Fibroblast of the aortic adventitia (primary cell): ENCODE data around the gene ZG16. TPM values are rescaled to one million over a fixed set of nuclear protein-coding genes. Genes with fewer than 3 reads are reported as not detected.

Experiments used
- DNase-seq: peaks from one replicate; pipeline ENCODE4 v3.0.0-alpha.2; 2010; ENCODE audit warnings: low read depth
- H3K4me3 ChIP-seq: 2 replicates; pipeline ENCODE4 v1.5.1; 2011; ENCODE audit warnings: low read depth, mild to moderate bottlenecking, control low read depth, low read length, moderate library complexity
- total RNA-seq: library from RNA; depleted of rRNA; stranded (reverse); fragments of >200 nt; gene quantifications from 2 replicates; pipeline ENCODE4 v1.2.3, GENCODE V29; 2012; ENCODE audit warnings: low replicate concordance
- TF ChIP-seq, protein P1 (sequence below): IDR thresholded peaks from 2 replicates; pipeline ENCODE4 v1.5.1; 2011; ENCODE audit warnings: mild to moderate bottlenecking, low read length, control low read depth, inconsistent platforms; ENCODE audit not compliant: insufficient read depth

ZG16 gene
- total RNA-seq, 1 donor, result not detected

DNA sequence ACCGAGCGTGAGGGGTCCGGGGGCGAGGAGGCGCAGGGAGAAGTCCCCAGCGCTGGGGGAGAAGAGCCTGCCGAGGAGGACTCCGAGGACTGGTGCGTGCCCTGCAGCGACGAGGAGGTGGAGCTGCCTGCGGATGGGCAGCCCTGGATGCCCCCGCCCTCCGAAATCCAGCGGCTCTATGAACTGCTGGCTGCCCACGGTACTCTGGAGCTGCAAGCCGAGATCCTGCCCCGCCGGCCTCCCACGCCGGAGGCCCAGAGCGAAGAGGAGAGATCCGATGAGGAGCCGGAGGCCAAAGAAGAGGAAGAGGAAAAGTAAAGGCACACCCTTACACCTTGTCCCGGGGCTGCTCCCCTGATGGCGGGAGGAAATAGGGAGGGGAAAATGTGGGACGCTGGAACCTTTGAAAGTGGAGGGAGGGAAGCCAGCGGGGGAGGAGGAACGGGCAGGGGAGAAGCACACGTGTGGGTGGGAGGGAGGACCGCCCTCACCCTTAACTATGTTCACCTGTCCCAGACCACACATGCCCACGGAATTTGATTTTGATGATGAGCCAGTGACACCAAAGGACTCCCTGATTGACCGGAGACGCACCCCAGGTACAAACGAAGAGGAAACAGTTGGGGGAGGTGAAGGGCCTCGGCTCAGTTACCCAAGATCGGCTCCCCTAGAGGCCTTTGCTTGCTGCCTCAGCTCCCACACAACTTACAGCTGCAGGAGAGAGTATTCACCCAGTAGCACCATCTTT is 38.8 kb downstream of the ZG16 start:
- peak overlapping the region; percentile 86 for H3K4me3 ChIP-seq
- DNase-seq, result peak; percentile 58
- TF ChIP-seq, protein P1, sequence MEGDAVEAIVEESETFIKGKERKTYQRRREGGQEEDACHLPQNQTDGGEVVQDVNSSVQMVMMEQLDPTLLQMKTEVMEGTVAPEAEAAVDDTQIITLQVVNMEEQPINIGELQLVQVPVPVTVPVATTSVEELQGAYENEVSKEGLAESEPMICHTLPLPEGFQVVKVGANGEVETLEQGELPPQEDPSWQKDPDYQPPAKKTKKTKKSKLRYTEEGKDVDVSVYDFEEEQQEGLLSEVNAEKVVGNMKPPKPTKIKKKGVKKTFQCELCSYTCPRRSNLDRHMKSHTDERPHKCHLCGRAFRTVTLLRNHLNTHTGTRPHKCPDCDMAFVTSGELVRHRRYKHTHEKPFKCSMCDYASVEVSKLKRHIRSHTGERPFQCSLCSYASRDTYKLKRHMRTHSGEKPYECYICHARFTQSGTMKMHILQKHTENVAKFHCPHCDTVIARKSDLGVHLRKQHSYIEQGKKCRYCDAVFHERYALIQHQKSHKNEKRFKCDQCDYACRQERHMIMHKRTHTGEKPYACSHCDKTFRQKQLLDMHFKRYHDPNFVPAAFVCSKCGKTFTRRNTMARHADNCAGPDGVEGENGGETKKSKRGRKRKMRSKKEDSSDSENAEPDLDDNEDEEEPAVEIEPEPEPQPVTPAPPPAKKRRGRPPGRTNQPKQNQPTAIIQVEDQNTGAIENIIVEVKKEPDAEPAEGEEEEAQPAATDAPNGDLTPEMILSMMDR, result peak; percentile 40

DNA sequence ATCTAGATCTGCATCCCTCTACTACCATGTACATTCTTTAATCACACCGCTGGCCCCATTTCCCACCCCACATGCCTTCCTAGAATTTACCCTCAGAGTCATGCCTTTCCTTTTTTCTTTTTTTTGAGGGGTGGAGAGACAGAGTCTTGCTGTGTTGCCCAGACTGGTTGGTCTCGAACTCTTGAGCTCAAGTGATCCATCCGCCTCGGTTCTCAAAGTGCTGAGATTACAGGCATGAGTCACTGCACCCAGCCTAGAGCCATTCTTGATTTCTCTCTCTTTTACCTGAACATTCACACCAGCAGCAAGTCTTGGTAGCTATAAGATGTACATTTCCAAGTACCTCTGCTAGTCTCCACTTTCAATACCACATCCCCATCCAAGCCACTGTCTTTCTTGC is 40.0 kb downstream of the ZG16 start:
- no peak overlapping the region for H3K4me3 ChIP-seq
- no peak for DNase-seq
- TF ChIP-seq, protein P1, result no peak

DNA sequence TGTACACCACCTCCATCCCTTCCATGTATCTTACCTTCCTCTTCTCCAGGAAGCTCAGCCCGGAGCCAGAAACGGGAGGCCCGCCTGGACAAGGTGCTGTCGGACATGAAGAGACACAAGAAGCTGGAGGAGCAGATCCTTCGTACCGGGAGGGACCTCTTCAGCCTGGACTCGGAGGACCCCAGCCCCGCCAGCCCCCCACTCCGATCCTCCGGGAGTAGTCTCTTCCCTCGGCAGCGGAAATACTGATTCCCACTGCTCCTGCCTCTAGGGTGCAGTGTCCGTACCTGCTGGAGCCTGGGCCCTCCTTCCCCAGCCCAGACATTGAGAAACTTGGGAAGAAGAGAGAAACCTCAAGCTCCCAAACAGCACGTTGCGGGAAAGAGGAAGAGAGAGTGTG is 41.5 kb downstream of the ZG16 start:
- TF ChIP-seq, protein P1, result peak; percentile 21
- H3K4me3 ChIP-seq, result peak overlapping the region; percentile 81
- no peak for DNase-seq

DNA sequence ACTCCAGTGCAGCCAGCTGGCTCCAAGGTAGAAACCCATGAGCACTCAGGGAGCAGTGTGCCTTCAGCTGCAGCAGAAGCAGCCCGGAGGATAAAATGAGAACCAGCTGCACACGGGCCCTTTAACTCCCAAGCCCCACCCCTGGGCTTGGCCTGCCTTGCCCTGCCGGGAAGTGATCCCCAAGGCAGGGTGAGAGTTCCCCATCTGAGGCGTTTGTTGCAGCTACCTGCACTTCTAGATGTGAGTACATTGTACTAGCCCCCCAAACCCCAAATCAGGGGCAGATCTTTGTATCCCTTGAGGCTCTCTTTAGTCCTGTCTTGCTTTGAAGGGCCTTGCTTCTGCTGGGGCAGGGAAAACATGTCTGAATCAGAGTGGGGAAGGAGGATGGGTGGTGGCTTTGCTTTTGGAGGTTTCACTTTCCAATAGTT is 42.2 kb downstream of the ZG16 start, which contains the start of gene MVP:
Gene MVP (plus strand): TSS at position 192 of the 431 bp plus-strand sequence. CDS start 10,088 bp downstream, outside the sequence.
- peak; percentile 75 for DNase-seq
- peak within 1 kb of the TSS; percentile 81 for H3K4me3 ChIP-seq
- TF ChIP-seq, protein P1, result no peak

DNA sequence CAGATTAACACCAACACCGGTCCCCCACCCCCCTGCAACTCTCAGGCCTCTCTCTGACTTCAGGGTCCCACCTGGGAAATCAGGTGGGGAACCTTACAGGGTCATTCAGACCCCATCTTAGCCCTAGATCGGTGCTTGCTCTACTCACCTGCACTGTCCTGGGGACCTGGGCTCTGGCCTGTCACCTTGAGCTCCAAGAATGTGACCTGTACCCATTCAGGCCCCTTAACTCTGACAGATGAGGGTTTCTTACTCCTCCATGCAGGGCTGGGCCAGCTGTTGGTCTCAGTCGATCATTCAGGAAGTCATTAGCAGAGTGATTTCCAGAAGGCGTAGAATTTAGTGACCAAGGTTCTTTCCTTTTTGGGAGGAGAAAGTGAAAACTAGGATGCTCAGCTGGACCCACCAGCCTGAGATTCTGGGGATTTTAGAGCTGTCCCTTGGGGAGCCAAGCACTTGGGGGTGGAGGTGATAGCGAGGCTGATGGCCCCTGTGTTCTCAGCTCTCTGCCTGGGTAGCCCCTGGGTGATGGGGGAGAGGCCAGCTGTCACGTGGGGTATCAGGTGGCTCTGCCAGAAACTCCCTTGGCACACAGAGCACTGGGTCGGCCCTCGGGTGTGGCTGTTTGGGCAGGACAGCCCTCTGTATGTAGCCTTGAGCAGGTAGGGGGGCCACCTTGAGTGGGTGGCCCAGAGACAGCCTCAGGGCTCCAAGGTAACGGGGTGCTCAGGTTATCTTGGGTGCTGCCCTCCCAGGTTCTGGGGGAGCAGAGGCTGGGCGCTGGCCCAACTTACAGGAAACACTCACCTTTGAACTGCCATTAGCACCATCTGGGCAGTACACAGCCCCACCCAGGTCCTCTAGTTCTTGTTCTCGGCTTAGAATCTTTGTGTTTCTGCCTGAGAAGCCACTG is 42.9 kb downstream of the ZG16 start:
- peak; percentile 66 for DNase-seq
- TF ChIP-seq, protein P1, result no peak

DNA sequence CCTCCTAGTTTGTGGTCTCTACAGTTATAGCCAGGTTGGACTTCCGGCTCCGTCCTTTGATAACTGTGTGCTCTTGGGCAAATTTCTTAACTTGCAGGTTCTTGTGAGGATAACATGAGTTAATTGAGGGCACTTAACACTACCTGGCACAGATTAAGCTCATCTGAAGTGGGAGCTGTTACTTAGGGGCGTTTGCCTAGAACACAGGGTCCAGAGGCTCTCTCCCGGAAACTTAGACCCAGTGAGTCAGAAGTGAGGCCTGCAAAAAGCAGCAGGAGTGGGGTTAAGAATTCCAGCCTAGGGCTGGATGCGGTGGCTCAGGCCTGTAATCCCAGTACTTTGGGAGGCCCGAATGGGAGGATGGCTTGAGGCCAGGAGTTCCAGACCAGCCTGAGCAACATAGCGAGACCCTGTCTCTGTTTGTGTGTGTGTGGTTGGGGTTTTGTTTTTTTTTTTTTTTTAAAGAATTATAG is 43.6 kb downstream of the ZG16 start:
- DNase-seq, result peak; percentile 84
- TF ChIP-seq, protein P1, result no peak
- H3K4me3 ChIP-seq, result peak overlapping the region; percentile 81

More for the DNA sequence above, 42.9 kb downstream of the ZG16 start:
- peak overlapping the region; percentile 81 for H3K4me3 ChIP-seq
